Measurements from ENCODE around the gene RANBP3L. TPM values are rescaled to one million over a fixed set of nuclear protein-coding genes. Genes with fewer than 3 reads are reported as not detected.

RANBP3L gene
- total RNA-seq, 1 donor from 2014 or later, result 0.13 TPM

DNA sequence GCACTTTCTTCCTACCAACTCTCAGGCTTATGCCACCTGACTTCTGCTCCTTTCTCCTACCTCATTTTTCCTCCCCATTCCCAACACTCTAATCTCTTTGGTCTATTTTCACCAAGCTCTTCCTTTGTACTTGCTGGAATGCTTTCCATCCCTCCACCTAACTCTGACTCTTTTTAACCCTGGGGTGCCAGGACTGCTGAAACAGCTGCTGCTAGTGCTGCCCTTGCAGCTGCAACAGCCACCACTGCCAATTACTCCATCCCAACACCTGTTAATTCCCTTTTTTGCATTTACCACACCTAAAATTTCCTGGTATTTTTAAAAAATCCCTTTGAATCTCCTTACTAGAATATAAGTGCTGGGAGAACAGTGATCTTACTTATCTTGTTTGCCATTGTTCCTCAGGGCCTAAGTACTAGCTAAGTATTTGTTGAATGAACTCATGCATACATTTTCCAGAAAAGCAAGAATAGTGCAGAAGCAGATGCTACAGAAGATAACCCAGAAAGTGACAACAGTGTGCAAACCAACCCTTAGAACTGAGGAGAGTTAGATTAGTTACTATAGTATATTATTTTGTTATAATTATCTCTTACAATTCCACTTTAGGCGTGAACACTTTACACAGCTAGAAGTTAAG, 71.4 kb downstream of the RANBP3L start:
- POLR2A ChIA-PET, result interaction anchor here (1.2 kb wide), 1 partner anchor 12 kb away, joined by 4 read pairs; no protein-coding TSS in a partner anchor
- H3K27me3 Mint-ChIP-seq, result no peaks in the 10 kb centered on the region
- no peaks in the 10 kb centered on the region for H3K36me3 Mint-ChIP-seq (ENCODE audit: low read depth)
- H3K4me1 Mint-ChIP-seq, result no peaks in the 10 kb centered on the region
- no peak overlapping the region for H3K4me3 Mint-ChIP-seq
- DNase-seq, result no peak
- H3K9me3 Mint-ChIP-seq, result no peaks in the 10 kb centered on the region
- no peak for ATAC-seq (ENCODE audit: low read depth)
- intact Hi-C loops (cut with micrococcal nuclease), result no loop called here
- H3K27ac Mint-ChIP-seq, result no peak overlapping the region
- TF ChIP-seq, protein P1, sequence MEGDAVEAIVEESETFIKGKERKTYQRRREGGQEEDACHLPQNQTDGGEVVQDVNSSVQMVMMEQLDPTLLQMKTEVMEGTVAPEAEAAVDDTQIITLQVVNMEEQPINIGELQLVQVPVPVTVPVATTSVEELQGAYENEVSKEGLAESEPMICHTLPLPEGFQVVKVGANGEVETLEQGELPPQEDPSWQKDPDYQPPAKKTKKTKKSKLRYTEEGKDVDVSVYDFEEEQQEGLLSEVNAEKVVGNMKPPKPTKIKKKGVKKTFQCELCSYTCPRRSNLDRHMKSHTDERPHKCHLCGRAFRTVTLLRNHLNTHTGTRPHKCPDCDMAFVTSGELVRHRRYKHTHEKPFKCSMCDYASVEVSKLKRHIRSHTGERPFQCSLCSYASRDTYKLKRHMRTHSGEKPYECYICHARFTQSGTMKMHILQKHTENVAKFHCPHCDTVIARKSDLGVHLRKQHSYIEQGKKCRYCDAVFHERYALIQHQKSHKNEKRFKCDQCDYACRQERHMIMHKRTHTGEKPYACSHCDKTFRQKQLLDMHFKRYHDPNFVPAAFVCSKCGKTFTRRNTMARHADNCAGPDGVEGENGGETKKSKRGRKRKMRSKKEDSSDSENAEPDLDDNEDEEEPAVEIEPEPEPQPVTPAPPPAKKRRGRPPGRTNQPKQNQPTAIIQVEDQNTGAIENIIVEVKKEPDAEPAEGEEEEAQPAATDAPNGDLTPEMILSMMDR (IDR thresholded peaks at IDR 0.05), result no peak
- CTCF ChIA-PET, result no interaction called here

DNA sequence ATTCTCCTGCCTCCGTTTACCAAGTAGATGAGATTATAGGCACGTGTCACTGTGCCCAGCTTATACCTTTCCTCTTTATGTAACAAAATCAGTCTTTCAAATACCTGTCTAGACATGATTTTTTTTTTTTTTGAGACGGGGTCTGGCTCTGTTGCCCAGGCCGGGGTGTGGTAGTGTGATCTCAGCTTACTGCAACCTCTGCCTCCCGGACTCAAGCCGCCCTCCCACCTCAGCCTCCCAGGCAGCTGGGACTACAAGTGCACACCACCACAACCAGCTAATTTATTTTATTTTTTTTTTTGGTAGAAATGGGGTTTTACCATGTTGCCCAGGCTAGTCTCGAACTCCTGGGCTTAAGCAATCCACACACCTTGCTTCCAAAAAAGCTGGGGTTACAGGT, 73.2 kb downstream of the RANBP3L start:
- no peak for ATAC-seq (ENCODE audit: low read depth)
- H3K4me3 Mint-ChIP-seq, result no peak overlapping the region
- H3K27ac Mint-ChIP-seq, result no peak overlapping the region
- no peaks in the 10 kb centered on the region for H3K27me3 Mint-ChIP-seq
- no peak for DNase-seq
- H3K36me3 Mint-ChIP-seq (ENCODE audit: low read depth), result no peaks in the 10 kb centered on the region
- TF ChIP-seq, protein P1 (IDR thresholded peaks at IDR 0.05), result no peak
- H3K4me1 Mint-ChIP-seq, result no peaks in the 10 kb centered on the region
- POLR2A ChIA-PET, result no interaction called here
- CTCF ChIA-PET, result no interaction called here
- intact Hi-C loops (cut with micrococcal nuclease), result no loop called here
- H3K9me3 Mint-ChIP-seq, result no peaks in the 10 kb centered on the region

DNA sequence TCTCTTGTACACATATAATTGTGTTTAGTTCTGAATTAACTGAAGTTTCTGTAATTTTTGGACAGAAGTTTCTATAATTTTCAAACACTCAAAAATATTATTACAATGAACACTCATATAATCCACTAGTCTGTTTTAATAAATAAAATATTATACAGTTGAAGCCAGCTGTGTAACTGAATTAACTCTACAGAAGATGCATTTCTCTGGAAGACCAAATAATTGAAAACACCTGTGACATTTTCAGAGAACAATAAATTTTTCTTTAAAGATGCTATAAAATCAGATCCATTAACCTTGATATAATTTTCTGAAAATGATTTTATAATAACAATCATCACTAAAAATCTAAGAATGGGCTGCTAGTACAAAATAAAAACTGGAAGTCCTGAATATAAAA, 74.7 kb downstream of the RANBP3L start:
- CTCF ChIA-PET, result no interaction called here
- Mint-ChIP-seq H3K9me3 (no peaks in the 10 kb centered on the region), H3K4me1 (no peaks in the 10 kb centered on the region), H3K27ac (no peak overlapping the region), H3K36me3 (ENCODE audit: low read depth) (no peaks in the 10 kb centered on the region), H3K4me3 (no peak overlapping the region), H3K27me3 (no peaks in the 10 kb centered on the region)
- POLR2A ChIA-PET, result interaction anchor here (1.0 kb wide), 1 partner anchor 14 kb away, joined by 3 read pairs; no protein-coding TSS in a partner anchor
- no peak for ATAC-seq (ENCODE audit: low read depth)
- TF ChIP-seq, protein P1 (IDR thresholded peaks at IDR 0.05), result no peak
- no peak for DNase-seq
- intact Hi-C loops (cut with micrococcal nuclease), result no loop called here

DNA sequence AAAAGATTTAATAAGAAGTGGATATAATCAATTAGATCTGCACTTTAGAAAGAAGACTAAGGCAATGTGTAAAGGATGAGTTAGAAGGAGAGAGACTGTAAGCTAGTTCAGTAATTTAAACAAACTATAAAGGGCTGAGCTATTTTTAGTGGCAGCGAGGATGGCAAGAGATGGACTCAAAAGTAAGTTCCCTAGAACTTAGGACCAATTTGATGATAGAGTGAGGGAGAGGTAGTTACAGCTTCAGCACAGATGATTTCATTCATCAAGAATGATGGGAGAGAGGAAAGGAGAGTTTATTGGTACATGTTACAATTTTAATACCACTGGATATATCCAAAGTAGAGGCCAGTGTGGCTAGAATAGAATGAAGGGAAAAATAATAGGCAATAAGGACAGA, 79.1 kb downstream of the RANBP3L start:
- intact Hi-C loops (cut with micrococcal nuclease), result no loop called here

DNA sequence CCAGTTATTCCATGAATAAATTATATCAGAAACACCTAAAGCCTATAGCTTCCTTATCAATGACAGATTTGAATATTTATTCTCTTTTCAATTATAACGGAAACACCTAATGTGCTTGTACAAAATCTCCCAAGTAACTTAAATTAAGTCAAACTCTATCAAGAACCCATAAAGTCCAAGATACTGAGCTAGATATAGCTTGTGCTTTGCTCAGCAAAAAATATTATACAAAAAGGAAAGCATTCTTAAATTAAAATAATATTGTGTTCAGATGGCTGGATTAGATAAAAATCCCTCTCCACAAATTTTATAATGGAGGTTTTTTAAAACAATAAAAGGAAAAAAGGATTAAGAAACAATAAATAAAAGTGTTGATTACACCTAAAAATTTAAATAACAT, 83.7 kb downstream of the RANBP3L start:
- CTCF ChIA-PET, result interaction anchor here (1.3 kb wide), 1 partner anchor 287 kb away, joined by 3 read pairs; no protein-coding TSS in a partner anchor
- DNase-seq (no peak), ATAC-seq (ENCODE audit: low read depth) (no peak)
- intact Hi-C loops (cut with micrococcal nuclease), result no loop called here
- no peaks in the 10 kb centered on the region for H3K9me3 Mint-ChIP-seq
- no peaks in the 10 kb centered on the region for H3K4me1 Mint-ChIP-seq
- H3K36me3 Mint-ChIP-seq (ENCODE audit: low read depth), result peaks cover 57% of the 10 kb centered on the region
- TF ChIP-seq, protein P1 (IDR thresholded peaks at IDR 0.05), result no peak
- POLR2A ChIA-PET, result interaction anchor here (1.2 kb wide), 1 partner anchor 23 kb away, joined by 5 read pairs; the partner anchor contains the start of gene NADK2
- no peak overlapping the region for H3K27ac Mint-ChIP-seq
- H3K4me3 Mint-ChIP-seq, result no peak overlapping the region
- no peaks in the 10 kb centered on the region for H3K27me3 Mint-ChIP-seq

More for the DNA sequence above, 79.1 kb downstream of the RANBP3L start:
- CTCF ChIA-PET, result no interaction called here
- H3K4me1 Mint-ChIP-seq, result no peaks in the 10 kb centered on the region
- no peaks in the 10 kb centered on the region for H3K27me3 Mint-ChIP-seq
- DNase-seq, result no peak
- no peak overlapping the region for H3K27ac Mint-ChIP-seq
- no peak for ATAC-seq (ENCODE audit: low read depth)
- H3K9me3 Mint-ChIP-seq, result no peaks in the 10 kb centered on the region
- H3K36me3 Mint-ChIP-seq (ENCODE audit: low read depth), result peaks cover 31% of the 10 kb centered on the region
- POLR2A ChIA-PET, result no interaction called here
- TF ChIP-seq, protein P1 (IDR thresholded peaks at IDR 0.05), result no peak
- H3K4me3 Mint-ChIP-seq, result no peak overlapping the region

All from activated B cell treated with CpG ODN at 0.5 μM for 24 hours (primary cell).